Cardiac muscle cell (in vitro differentiated cells and primary cell): Measurements from ENCODE around the gene KANK2. TPM values are rescaled to one million over a fixed set of nuclear protein-coding genes. Genes with fewer than 3 reads are reported as not detected.
"Not testable (repeated sequence)": the region's sequence is repeated elsewhere in the genome, so short reads cannot be mapped to it uniquely, and the experiment has no call there.

Source experiments
- DNase-seq, 2 donors: peaks; one replicate each; pipeline versions ENCODE4 v3.0.0 to v3.0.0-alpha.2; 2010 to 2017; ENCODE audit warnings: low read depth in 1 of 2, low spot score in 1 of 2
- H3K27ac ChIP-seq: fragments of 200-600 bp; sonication (generic); 2 replicates; pipeline ENCODE4 v1.5.1; 2016
- H3K27me3 ChIP-seq: fragments of 200-600 bp; sonication (generic); 2 replicates; pipeline ENCODE4 v1.6.0; 2016; ENCODE audit warnings: control low read depth
- H3K36me3 ChIP-seq: fragments of 200-600 bp; sonication (generic); 2 replicates; pipeline ENCODE4 v1.5.1; 2016; ENCODE audit warnings: control low read depth
- H3K4me1 ChIP-seq: fragments of 200-600 bp; sonication (generic); 2 replicates; pipeline ENCODE4 v1.8.1; 2017; ENCODE audit warnings: low read depth, mild to moderate bottlenecking, mixed run types
- H3K4me3 ChIP-seq: fragments of 200-600 bp; sonication (generic); 2 replicates; pipeline ENCODE4 v1.5.1; 2016; ENCODE audit warnings: mild to moderate bottlenecking
- H3K9me3 ChIP-seq: fragments of 200-600 bp; sonication (generic); 2 replicates; pipeline ENCODE4 v1.5.1; 2017; ENCODE audit warnings: low read depth, mild to moderate bottlenecking, control low read depth
- polyA plus RNA-seq: library from polyadenylated mRNA; unstranded; fragments of >200 nt; fragmentation: Nextera tagmentation; extraction: Ambion mirVana; gene quantifications from 2 replicates; pipeline ENCODE4 v1.2.1, GENCODE V29; 2016
- total RNA-seq: library from RNA; depleted of rRNA; stranded (reverse); fragments of >200 nt; gene quantifications from 2 replicates; pipeline ENCODE4 v1.2.3, GENCODE V29; 2016
- TF ChIP-seq, protein P1 (sequence below): IDR thresholded peaks from 2 replicates; pipeline ENCODE4 v1.5.1; 2012; ENCODE audit warnings: low read depth, mild to moderate bottlenecking, low read length

The KANK2 gene
- total and polyA plus RNA-seq, 2 experiments from 2014 or later = 38.9 to 106 TPM

GRCh38 chr19:11127905-11128304, 69.4 kb downstream of the KANK2 start:
- H3K4me1 ChIP-seq = no peaks in the 10 kb centered on the region
- H3K27ac ChIP-seq = peak overlapping the region; percentile 23
- H3K27me3 ChIP-seq = no peaks in the 10 kb centered on the region
- H3K36me3 ChIP-seq = peaks cover 77% of the 10 kb centered on the region
- H3K9me3 ChIP-seq = no peaks in the 10 kb centered on the region
- DNase-seq = no peak
- H3K4me3 ChIP-seq = no peak overlapping the region
- TF ChIP-seq, protein P1, sequence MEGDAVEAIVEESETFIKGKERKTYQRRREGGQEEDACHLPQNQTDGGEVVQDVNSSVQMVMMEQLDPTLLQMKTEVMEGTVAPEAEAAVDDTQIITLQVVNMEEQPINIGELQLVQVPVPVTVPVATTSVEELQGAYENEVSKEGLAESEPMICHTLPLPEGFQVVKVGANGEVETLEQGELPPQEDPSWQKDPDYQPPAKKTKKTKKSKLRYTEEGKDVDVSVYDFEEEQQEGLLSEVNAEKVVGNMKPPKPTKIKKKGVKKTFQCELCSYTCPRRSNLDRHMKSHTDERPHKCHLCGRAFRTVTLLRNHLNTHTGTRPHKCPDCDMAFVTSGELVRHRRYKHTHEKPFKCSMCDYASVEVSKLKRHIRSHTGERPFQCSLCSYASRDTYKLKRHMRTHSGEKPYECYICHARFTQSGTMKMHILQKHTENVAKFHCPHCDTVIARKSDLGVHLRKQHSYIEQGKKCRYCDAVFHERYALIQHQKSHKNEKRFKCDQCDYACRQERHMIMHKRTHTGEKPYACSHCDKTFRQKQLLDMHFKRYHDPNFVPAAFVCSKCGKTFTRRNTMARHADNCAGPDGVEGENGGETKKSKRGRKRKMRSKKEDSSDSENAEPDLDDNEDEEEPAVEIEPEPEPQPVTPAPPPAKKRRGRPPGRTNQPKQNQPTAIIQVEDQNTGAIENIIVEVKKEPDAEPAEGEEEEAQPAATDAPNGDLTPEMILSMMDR = no peak

DNA sequence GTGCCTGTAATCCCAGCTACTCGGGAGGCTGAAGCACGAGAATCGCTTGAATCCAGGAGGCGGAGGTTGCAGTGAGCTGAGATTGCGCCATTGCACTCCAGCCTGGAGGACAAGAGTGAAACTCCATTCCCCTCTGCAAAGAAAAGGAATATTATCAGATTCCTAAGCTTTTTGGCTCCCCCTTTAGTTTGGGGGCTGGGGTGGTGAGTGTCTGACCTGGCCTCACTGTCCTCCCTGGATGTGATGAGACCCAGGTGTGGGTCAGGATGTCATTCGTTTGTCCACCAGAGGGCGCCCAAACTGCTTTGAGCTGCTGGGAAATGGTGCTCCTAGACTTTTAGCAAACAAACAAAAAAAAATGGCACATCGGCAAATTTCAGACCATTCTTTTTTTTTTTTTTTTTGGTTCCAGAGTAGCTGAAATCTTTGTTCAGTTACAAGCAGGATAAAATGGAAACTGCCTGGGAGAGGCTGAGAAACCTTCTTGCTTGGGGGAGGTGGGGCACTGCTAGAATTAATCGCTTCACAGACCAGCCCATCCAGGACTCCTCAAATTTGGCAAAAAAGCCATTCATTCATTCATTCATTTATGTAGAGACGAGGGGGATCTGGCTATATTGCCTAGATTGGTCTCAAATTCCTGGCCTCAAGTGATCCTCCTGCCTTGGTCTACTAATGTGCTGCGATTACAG, 71.2 kb downstream of the KANK2 start:
- Histone ChIP-seq H3K36me3 (peaks cover 70% of the 10 kb centered on the region), H3K27me3 (no peaks in the 10 kb centered on the region), H3K4me3 (no peak overlapping the region), H3K9me3 (no peaks in the 10 kb centered on the region), H3K27ac (no peak overlapping the region), H3K4me1 (no peaks in the 10 kb centered on the region)
- peak; percentile 83 to 84 for DNase-seq
- TF ChIP-seq, protein P1 = peak; percentile 70

DNA sequence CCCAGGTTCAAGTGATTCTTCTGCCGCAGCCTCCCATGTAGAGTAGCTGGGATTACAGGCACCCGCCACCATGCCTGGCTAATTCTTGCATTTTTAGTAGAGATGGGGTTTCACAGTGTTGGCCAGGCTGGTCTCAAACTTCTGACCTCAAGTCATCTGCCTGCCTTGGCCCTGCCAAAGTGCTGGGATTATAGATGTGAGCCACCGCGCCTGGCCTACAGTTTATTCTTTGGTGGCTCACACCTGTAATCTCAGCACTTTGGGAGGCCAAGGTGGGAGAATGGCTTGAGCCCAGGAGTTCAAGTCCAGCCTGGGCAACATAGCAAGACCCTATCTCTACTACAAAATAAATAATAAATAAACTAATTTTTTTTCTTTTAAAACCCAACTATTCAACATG, 73.2 kb downstream of the KANK2 start:
- H3K36me3 ChIP-seq = peaks cover 77% of the 10 kb centered on the region
- DNase-seq, H3K4me1 ChIP-seq, H3K27ac ChIP-seq, H3K27me3 ChIP-seq, H3K9me3 ChIP-seq, H3K4me3 ChIP-seq: not testable (repeated sequence)

DNA sequence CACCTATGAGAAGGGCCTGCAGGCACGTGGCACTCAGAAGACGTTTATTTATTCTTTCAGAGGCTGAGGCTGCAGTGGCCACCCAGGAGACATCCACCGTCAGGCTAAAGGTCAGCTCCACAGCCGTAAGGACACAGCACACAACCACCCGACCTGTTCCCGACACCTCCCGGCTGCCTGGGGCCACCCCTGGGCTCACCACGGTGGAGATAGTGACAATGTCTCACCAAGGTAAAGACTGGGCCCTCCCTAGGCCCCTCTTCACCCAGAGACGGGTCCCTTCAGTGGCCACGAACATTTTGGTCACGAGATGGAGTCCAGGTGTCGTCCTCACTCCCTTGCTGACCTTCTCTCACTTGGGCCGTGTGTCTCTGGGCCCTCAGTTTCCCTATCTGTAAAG, 74.2 kb downstream of the KANK2 start:
- Histone ChIP-seq H3K27me3 (no peaks in the 10 kb centered on the region), H3K27ac (peak overlapping the region; percentile 17), H3K4me3 (no peak overlapping the region), H3K4me1 (no peaks in the 10 kb centered on the region), H3K9me3 (no peaks in the 10 kb centered on the region), H3K36me3 (peaks cover 74% of the 10 kb centered on the region)
- no peak for DNase-seq
- TF ChIP-seq, protein P1 = no peak

DNA sequence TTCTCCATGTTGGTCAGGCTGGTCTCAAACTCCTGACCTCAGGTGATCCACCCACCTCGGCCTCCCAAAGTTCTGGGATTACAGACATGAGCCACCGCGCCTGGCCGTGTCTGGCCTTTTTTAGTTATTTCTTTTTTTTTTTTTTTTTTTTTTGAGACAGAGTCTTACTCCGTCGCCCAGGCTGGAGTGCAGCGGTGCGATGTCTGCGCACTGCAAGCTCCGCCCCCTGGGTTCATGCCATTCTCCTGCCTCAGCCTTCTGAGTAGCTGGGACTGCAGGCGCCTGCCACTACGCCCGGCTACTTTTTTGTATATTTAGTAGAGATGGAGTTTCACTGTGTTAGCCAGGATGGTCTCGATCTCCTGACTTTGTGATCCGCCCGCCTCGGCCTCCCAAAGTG, 75.4 kb downstream of the KANK2 start:
- H3K36me3 ChIP-seq = peaks cover 76% of the 10 kb centered on the region
- H3K27ac ChIP-seq, H3K4me3 ChIP-seq, H3K27me3 ChIP-seq, H3K9me3 ChIP-seq, H3K4me1 ChIP-seq, DNase-seq: not testable (repeated sequence)

DNA sequence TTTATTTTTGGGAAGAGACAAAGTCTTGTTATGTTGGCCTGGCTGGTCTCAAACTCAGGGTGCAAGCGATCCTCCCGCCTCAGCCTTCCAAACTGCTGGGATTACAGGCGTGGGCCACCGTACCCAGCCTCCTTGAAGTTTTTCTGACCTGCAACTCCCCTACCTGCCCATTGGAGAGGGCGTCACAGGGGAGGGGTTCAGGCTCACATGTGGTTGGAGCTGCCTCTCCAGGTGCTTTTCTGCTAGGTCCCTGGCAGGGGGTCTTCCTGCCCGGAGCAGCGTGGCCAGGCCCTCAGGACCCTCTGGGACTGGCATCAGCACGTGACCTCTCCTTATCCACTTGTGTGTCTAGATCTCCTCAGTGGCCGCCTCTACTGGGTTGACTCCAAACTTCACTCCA, 80.8 kb downstream of the KANK2 start:
- no peaks in the 10 kb centered on the region for H3K27me3 ChIP-seq
- H3K4me1 ChIP-seq = no peaks in the 10 kb centered on the region
- peaks cover 81% of the 10 kb centered on the region for H3K36me3 ChIP-seq
- no peak overlapping the region for H3K4me3 ChIP-seq
- H3K27ac ChIP-seq = no peak overlapping the region
- TF ChIP-seq, protein P1 = no peak
- H3K9me3 ChIP-seq = no peaks in the 10 kb centered on the region
- DNase-seq = no peak
